Mammary epithelial cell (primary cell): ENCODE measurements around the gene ADD2.

Source experiments
- EZH2 ChIP-seq: IDR thresholded peaks from 2 replicates; pipeline ENCODE4 v1.6.1; 2012; ENCODE audit warnings: low read length, inconsistent platforms, borderline replicate concordance
- TF ChIP-seq, protein P1 (sequence below), 2 donors: IDR thresholded peaks in 1 of 2; conservative IDR thresholded peaks in 1 of 2; 2 replicates each; pipeline ENCODE4 v1.5.1; 2011 to 2012; ENCODE audit warnings: inconsistent platforms in 2 of 2, low read length in 2 of 2, mild to moderate bottlenecking in 2 of 2, control low read depth in 1 of 2, low read depth in 1 of 2; ENCODE audit not compliant: insufficient read depth in 1 of 2; ENCODE audit errors: extremely low read depth in 1 of 2

DNA sequence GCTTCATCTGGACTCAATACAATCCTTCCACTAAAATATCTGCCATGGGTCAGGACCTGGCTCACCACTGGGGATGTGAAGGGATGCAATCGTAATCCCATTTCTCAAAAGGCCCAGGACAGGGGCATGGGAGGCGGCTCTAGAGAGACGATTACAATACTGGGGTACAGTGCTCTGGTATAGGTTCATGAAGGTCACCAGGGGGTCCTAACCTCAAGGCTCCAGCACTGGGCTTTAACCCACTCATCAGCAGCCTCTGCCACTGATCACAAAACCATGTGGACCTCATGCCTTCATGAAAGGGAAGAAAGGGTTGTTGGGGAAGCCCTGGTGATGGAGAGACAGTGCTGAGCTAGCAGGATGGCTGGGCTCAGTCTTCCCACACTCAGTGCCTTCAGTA lies 48.8 kb downstream of the ADD2 start:
- TF ChIP-seq, protein P1, sequence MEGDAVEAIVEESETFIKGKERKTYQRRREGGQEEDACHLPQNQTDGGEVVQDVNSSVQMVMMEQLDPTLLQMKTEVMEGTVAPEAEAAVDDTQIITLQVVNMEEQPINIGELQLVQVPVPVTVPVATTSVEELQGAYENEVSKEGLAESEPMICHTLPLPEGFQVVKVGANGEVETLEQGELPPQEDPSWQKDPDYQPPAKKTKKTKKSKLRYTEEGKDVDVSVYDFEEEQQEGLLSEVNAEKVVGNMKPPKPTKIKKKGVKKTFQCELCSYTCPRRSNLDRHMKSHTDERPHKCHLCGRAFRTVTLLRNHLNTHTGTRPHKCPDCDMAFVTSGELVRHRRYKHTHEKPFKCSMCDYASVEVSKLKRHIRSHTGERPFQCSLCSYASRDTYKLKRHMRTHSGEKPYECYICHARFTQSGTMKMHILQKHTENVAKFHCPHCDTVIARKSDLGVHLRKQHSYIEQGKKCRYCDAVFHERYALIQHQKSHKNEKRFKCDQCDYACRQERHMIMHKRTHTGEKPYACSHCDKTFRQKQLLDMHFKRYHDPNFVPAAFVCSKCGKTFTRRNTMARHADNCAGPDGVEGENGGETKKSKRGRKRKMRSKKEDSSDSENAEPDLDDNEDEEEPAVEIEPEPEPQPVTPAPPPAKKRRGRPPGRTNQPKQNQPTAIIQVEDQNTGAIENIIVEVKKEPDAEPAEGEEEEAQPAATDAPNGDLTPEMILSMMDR (conservative IDR thresholded peaks at IDR 0.05 in 1 of 2, IDR thresholded peaks at IDR 0.05 in 1 of 2; ENCODE audit: extremely low read depth in 1 of 2, insufficient read depth in 1 of 2, low read depth in 1 of 2, low read length in 2 of 2): no peak
- TF ChIP-seq EZH2: no peak
